ENCODE measurements around the gene NR2F1-AS1. TPM values are rescaled to one million over a fixed set of nuclear protein-coding genes. Genes with fewer than 3 reads are reported as not detected.

Gene NR2F1-AS1
- total RNA-seq, 1 donor from 2014 or later, result 9.5 TPM

- no peak for TF ChIP-seq CTCF (IDR thresholded peaks at IDR 0.05; ENCODE audit: insufficient read depth, low read length, poor library complexity, severe bottlenecking)
- Histone ChIP-seq H3K36me3 (ENCODE audit: control insufficient read depth, insufficient read depth, low read length) (peaks cover 2% of the 10 kb centered on the region), H3K27me3 (ENCODE audit: control insufficient read depth, insufficient read depth, low read length) (no peaks in the 10 kb centered on the region), H3K4me3 (ENCODE audit: low read depth, low read length) (no peak overlapping the region)
- no peak for DNase-seq (ENCODE audit: low read depth)
Measured at GRCh38 chr5:93592883-93593282, 11.9 kb upstream of the NR2F1-AS1 start.

GRCh38 chr5:93591323-93591945 lies 10.4 kb upstream of the NR2F1-AS1 start:
- peaks cover 2% of the 10 kb centered on the region for H3K36me3 ChIP-seq (ENCODE audit: control insufficient read depth, insufficient read depth, low read length)
- no peaks in the 10 kb centered on the region for H3K27me3 ChIP-seq (ENCODE audit: control insufficient read depth, insufficient read depth, low read length)
- no peak overlapping the region for H3K4me3 ChIP-seq (ENCODE audit: low read depth, low read length)
- no peak for DNase-seq (ENCODE audit: low read depth)
- TF ChIP-seq CTCF (IDR thresholded peaks at IDR 0.05; ENCODE audit: insufficient read depth, low read length, poor library complexity, severe bottlenecking), result no peak

GRCh38 chr5:93590493-93590892 lies 9.5 kb upstream of the NR2F1-AS1 start:
- no peak overlapping the region for H3K4me3 ChIP-seq (ENCODE audit: low read depth, low read length)
- peaks cover 2% of the 10 kb centered on the region for H3K36me3 ChIP-seq (ENCODE audit: control insufficient read depth, insufficient read depth, low read length)

GRCh38 chr5:93589829-93590215 lies 8.8 kb upstream of the NR2F1-AS1 start:
- Histone ChIP-seq H3K36me3 (ENCODE audit: control insufficient read depth, insufficient read depth, low read length) (peaks cover under 1% of the 10 kb centered on the region), H3K4me3 (ENCODE audit: low read depth, low read length) (peak overlapping the region; percentile 0), H3K27me3 (ENCODE audit: control insufficient read depth, insufficient read depth, low read length) (no peaks in the 10 kb centered on the region)
- no peak for TF ChIP-seq CTCF (IDR thresholded peaks at IDR 0.05; ENCODE audit: insufficient read depth, low read length, poor library complexity, severe bottlenecking)
- no peak for DNase-seq (ENCODE audit: low read depth)

More at GRCh38 chr5:93590493-93590892, 9.5 kb upstream of the NR2F1-AS1 start:
- no peaks in the 10 kb centered on the region for H3K27me3 ChIP-seq (ENCODE audit: control insufficient read depth, insufficient read depth, low read length)
- TF ChIP-seq CTCF (IDR thresholded peaks at IDR 0.05; ENCODE audit: insufficient read depth, low read length, poor library complexity, severe bottlenecking), result no peak
- DNase-seq (ENCODE audit: low read depth), result no peak

- no peak for TF ChIP-seq CTCF (IDR thresholded peaks at IDR 0.05; ENCODE audit: insufficient read depth, low read length, poor library complexity, severe bottlenecking)
- Histone ChIP-seq H3K27me3 (ENCODE audit: control insufficient read depth, insufficient read depth, low read length) (no peaks in the 10 kb centered on the region), H3K36me3 (ENCODE audit: control insufficient read depth, insufficient read depth, low read length) (no peaks in the 10 kb centered on the region), H3K4me3 (ENCODE audit: low read depth, low read length) (peak overlapping the region; percentile 77)
- no peak for DNase-seq (ENCODE audit: low read depth)
Measured at GRCh38 chr5:93589152-93589828, 8.3 kb upstream of the NR2F1-AS1 start.

All from kidney epithelial cell (primary cell).